Mucosa of descending colon (tissue), 3 donors: ENCODE data around the gene SLC38A5. TPM values are rescaled to one million over a fixed set of nuclear protein-coding genes. Genes with fewer than 3 reads are reported as not detected.

Experiments used
- ATAC-seq: fragments of 200-7000 bp; cut with Tn5 transposase; one replicate; pipeline ENCODE4 v1.9.1; 2020; ENCODE audit warnings: mild to moderate bottlenecking, moderate library complexity
- DNase-seq, 3 donors: peaks; one replicate each; pipeline ENCODE4 v3.0.0-alpha.2; 2020
- H3K36me3 ChIP-seq: fragments of 200-600 bp; one replicate; pipeline ENCODE4 v1.8.0; 2021; ENCODE audit warnings: low read depth, mild to moderate bottlenecking
- H3K4me1 ChIP-seq: fragments of 200-600 bp; one replicate; pipeline ENCODE4 v1.8.0; 2021; ENCODE audit warnings: low read depth, mild to moderate bottlenecking
- H3K4me3 ChIP-seq: fragments of 200-600 bp; one replicate; pipeline ENCODE4 v1.8.0; 2021; ENCODE audit warnings: mild to moderate bottlenecking
- H3K9me3 ChIP-seq: fragments of 200-600 bp; one replicate; pipeline ENCODE4 v1.8.0; 2021; ENCODE audit warnings: mild to moderate bottlenecking
- CTCF ChIP-seq: fragments of 200-600 bp; IDR thresholded peaks from one replicate; pipeline ENCODE4 v1.8.0; 2022; ENCODE audit warnings: antibody characterized with exemption, mild to moderate bottlenecking
- intact Hi-C, 2 donors: fragments of 100-400 bp; cut with DNase I in 1 of 2; cut with micrococcal nuclease in 1 of 2; formaldehyde crosslinking; loops; one replicate each; pipeline versions ENCODE4 v1.11.0 to v1.11.1; 2022; cut with DNase I, micrococcal nuclease
- total RNA-seq, 3 donors: library from RNA; stranded (reverse); fragmentation: NEBNext Ultra II Directional in 2 of 3; extraction: Animal tissue kit (Norgen Biotek cat#: 25700) in 2 of 3; gene quantifications; one replicate each; pipeline versions ENCODE4 v1.2.1 to v1.2.4, GENCODE V29; 2021 to 2023
- donor health status: DM: no; HTN: no; CAD: no; lungs with moderate emphysema.
- donor health status: DM: no; HTN: no; CAD: no.
- donor health status: DM: no; HTN: yes; CAD: no.

SLC38A5 gene
- total RNA-seq, 3 donors from 2014 or later: 7.3 to 25.9 (median 9.7) TPM

GRCh38 chrX:48461830-48462229 lies 8.2 kb downstream of the SLC38A5 start:
- DNase-seq (no peak), ATAC-seq (no peak)
- Histone ChIP-seq H3K9me3 (no peaks in the 10 kb centered on the region), H3K4me3 (no peak overlapping the region), H3K4me1 (no peaks in the 10 kb centered on the region), H3K36me3 (no peaks in the 10 kb centered on the region)
- TF ChIP-seq CTCF: no peak
- intact Hi-C loops: no loop called here

GRCh38 chrX:48460606-48461005 lies 9.5 kb downstream of the SLC38A5 start:
- intact Hi-C loops: no loop called here

GRCh38 chrX:48460031-48460430 lies 10.0 kb downstream of the SLC38A5 start:
- intact Hi-C loops: no loop called here
- Histone ChIP-seq H3K9me3 (no peaks in the 10 kb centered on the region), H3K4me1 (no peaks in the 10 kb centered on the region), H3K4me3 (no peak overlapping the region), H3K36me3 (no peaks in the 10 kb centered on the region)
- no peak for DNase-seq
- no peak for TF ChIP-seq CTCF
- no peak for ATAC-seq

More at GRCh38 chrX:48460606-48461005, 9.5 kb downstream of the SLC38A5 start:
- no peak for DNase-seq
- no peak for TF ChIP-seq CTCF
- Histone ChIP-seq H3K36me3 (no peaks in the 10 kb centered on the region), H3K4me1 (no peaks in the 10 kb centered on the region), H3K9me3 (no peaks in the 10 kb centered on the region), H3K4me3 (no peak overlapping the region)
- ATAC-seq: no peak

- no peak for DNase-seq
- Histone ChIP-seq H3K4me1 (no peaks in the 10 kb centered on the region), H3K9me3 (no peaks in the 10 kb centered on the region), H3K36me3 (no peaks in the 10 kb centered on the region), H3K4me3 (no peak overlapping the region)
- no peak for TF ChIP-seq CTCF
- ATAC-seq: no peak
- intact Hi-C loops: no loop called here
These were observed 10.6 kb downstream of the SLC38A5 start for GRCh38 chrX:48459483-48459882.

GRCh38 chrX:48458711-48459110 lies 11.3 kb downstream of the SLC38A5 start:
- ATAC-seq: no peak
- DNase-seq: no peak
- Histone ChIP-seq H3K9me3 (no peaks in the 10 kb centered on the region), H3K4me3 (no peak overlapping the region), H3K4me1 (no peaks in the 10 kb centered on the region), H3K36me3 (no peaks in the 10 kb centered on the region)
- intact Hi-C loops: no loop called here
- TF ChIP-seq CTCF: no peak
